ENCODE results near the gene RASGRP2. TPM values are rescaled to one million over a fixed set of nuclear protein-coding genes. Genes with fewer than 3 reads are reported as not detected.

RASGRP2 gene
- total RNA-seq, 1 experiment from 2014 or later: 4.0 TPM

GRCh38 chr11:64736654-64737053, 7.3 kb downstream of the RASGRP2 start:
- H3K27me3 Mint-ChIP-seq (ENCODE audit: insufficient read depth, unreplicated experiment): no peaks in the 10 kb centered on the region
- Histone ChIP-seq H3K4me3 (ENCODE audit: low read depth, low read length) (no peak overlapping the region), H3K9me3 (no peaks in the 10 kb centered on the region), H3K4me1 (peaks cover 6% of the 10 kb centered on the region), H3K27me3 (replicated peaks; ENCODE audit: control insufficient read depth, insufficient read depth, low read length) (no peaks in the 10 kb centered on the region), H3K36me3 (ENCODE audit: control insufficient read depth, insufficient read depth, low read length) (no peaks in the 10 kb centered on the region)
- no peaks in the 10 kb centered on the region for H3K4me1 Mint-ChIP-seq (ENCODE audit: low read depth, unreplicated experiment)
- H3K27ac Mint-ChIP-seq (ENCODE audit: unreplicated experiment): no peak overlapping the region
- H3K9me3 Mint-ChIP-seq (ENCODE audit: unreplicated experiment): no peaks in the 10 kb centered on the region
- POLR2A ChIA-PET: no interaction called here
- no peak for TF ChIP-seq CTCF (IDR thresholded peaks at IDR 0.05; ENCODE audit: insufficient read depth in 1 of 2, low read depth in 1 of 2, low read length in 1 of 2, severe bottlenecking in 1 of 2, unreplicated experiment in 1 of 2)
- intact Hi-C loops (cut with micrococcal nuclease; ENCODE audit: unreplicated experiment): no loop called here
- H3K36me3 Mint-ChIP-seq (ENCODE audit: insufficient read depth, unreplicated experiment): peaks cover 10% of the 10 kb centered on the region
- no TSS peak for BruUV-seq (replicated peaks)
- CTCF ChIA-PET: interaction anchor here (1.2 kb wide), 1 partner anchor 48 kb away, joined by 6 read pairs; no protein-coding TSS in a partner anchor
- no peak for DNase-seq
- no peak overlapping the region for H3K4me3 Mint-ChIP-seq (ENCODE audit: unreplicated experiment)

GRCh38 chr11:64735725-64736259, 8.2 kb downstream of the RASGRP2 start:
- Histone ChIP-seq H3K36me3 (ENCODE audit: control insufficient read depth, insufficient read depth, low read length) (no peaks in the 10 kb centered on the region), H3K4me3 (ENCODE audit: low read depth, low read length) (no peak overlapping the region), H3K4me1 (no peaks in the 10 kb centered on the region), H3K27me3 (replicated peaks; ENCODE audit: control insufficient read depth, insufficient read depth, low read length) (no peaks in the 10 kb centered on the region), H3K9me3 (no peaks in the 10 kb centered on the region)
- H3K27ac Mint-ChIP-seq (ENCODE audit: unreplicated experiment): no peak overlapping the region
- intact Hi-C loops (cut with micrococcal nuclease; ENCODE audit: unreplicated experiment): no loop called here
- POLR2A ChIA-PET: no interaction called here
- no peak for DNase-seq
- H3K9me3 Mint-ChIP-seq (ENCODE audit: unreplicated experiment): no peaks in the 10 kb centered on the region
- no TSS peak for BruUV-seq (replicated peaks)
- TF ChIP-seq CTCF (IDR thresholded peaks at IDR 0.05; ENCODE audit: insufficient read depth in 1 of 2, low read depth in 1 of 2, low read length in 1 of 2, severe bottlenecking in 1 of 2, unreplicated experiment in 1 of 2): no peak
- no peaks in the 10 kb centered on the region for H3K4me1 Mint-ChIP-seq (ENCODE audit: low read depth, unreplicated experiment)
- CTCF ChIA-PET: interaction anchor here (0.6 to 1.2 kb wide), 2 partner anchors 47 to 540 kb away, joined by 5 to 6 read pairs; no protein-coding TSS in a partner anchor
- no peaks in the 10 kb centered on the region for H3K27me3 Mint-ChIP-seq (ENCODE audit: insufficient read depth, unreplicated experiment)
- H3K36me3 Mint-ChIP-seq (ENCODE audit: insufficient read depth, unreplicated experiment): peaks cover 7% of the 10 kb centered on the region
- no peak overlapping the region for H3K4me3 Mint-ChIP-seq (ENCODE audit: unreplicated experiment)

DNA sequence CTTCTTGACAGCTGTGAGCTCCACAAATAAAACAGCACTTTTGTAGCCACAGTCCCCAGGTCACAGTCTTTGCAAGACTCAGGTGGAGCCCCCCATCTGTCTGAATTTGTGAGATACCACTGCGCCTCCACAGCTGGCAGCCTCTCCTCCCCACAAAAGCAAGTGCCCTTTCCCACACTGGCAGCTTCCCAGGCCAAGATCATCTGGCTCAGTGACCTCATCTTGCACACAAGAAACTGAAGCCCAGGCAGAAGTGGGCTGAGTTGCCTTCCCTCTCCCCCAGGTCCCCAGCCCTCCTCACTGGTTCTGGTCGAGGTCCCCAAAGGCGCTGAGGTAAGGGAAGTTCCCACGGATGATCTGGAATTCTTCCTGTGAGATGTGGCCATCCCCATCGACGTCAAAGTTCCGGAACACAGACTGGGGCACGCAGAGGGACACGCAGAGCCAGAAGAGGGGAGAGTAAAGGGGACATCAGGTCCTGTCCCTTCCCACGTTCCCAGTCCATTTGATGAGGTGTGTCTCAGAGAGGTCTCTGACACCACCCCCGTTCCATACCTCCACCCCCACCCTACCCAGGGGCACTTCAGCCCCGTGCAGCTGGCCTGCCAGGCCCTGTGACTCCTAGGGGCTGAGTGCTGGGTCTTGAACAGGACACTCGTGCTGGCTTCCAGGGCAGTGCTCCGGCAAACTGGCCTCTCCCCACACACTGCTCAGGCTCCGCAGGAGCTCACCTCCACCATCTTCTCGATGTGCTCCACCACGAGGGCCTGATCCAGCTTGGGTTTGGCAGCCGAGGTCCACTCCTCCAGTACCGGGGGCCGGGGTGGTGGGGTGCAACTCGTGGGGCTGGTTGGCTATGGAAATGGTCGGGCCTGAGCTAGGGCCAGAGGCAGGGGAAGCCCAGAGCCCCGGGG, 8.9 kb downstream of the RASGRP2 start:
- H3K9me3 Mint-ChIP-seq (ENCODE audit: unreplicated experiment): no peaks in the 10 kb centered on the region
- no peak overlapping the region for H3K4me3 Mint-ChIP-seq (ENCODE audit: unreplicated experiment)
- H3K36me3 ChIP-seq (ENCODE audit: control insufficient read depth, insufficient read depth, low read length): no peaks in the 10 kb centered on the region
- no peaks in the 10 kb centered on the region for H3K27me3 Mint-ChIP-seq (ENCODE audit: insufficient read depth, unreplicated experiment)
- intact Hi-C loops (cut with micrococcal nuclease; ENCODE audit: unreplicated experiment): no loop called here
- no peaks in the 10 kb centered on the region for H3K4me1 ChIP-seq
- no peak overlapping the region for H3K4me3 ChIP-seq (ENCODE audit: low read depth, low read length)
- no peak overlapping the region for H3K27ac Mint-ChIP-seq (ENCODE audit: unreplicated experiment)
- peaks cover 7% of the 10 kb centered on the region for H3K36me3 Mint-ChIP-seq (ENCODE audit: insufficient read depth, unreplicated experiment)
- ChIA-PET CTCF (interaction anchor here (1.2 kb wide), 1 partner anchor 46 kb away, joined by 6 read pairs; no protein-coding TSS in a partner anchor), POLR2A (interaction anchor here (0.5 kb wide), 1 partner anchor 641 kb away, joined by 5 read pairs; no protein-coding TSS in a partner anchor)
- H3K9me3 ChIP-seq: no peaks in the 10 kb centered on the region
- no peak for TF ChIP-seq CTCF (IDR thresholded peaks at IDR 0.05; ENCODE audit: insufficient read depth in 1 of 2, low read depth in 1 of 2, low read length in 1 of 2, severe bottlenecking in 1 of 2, unreplicated experiment in 1 of 2)
- H3K4me1 Mint-ChIP-seq (ENCODE audit: low read depth, unreplicated experiment): no peaks in the 10 kb centered on the region
- no peak for DNase-seq
- BruUV-seq (replicated peaks): no TSS peak
- no peaks in the 10 kb centered on the region for H3K27me3 ChIP-seq (replicated peaks; ENCODE audit: control insufficient read depth, insufficient read depth, low read length)
